Skin epidermis (tissue), 12 donors: ENCODE measurements around the gene SLC12A6.

Source experiments
- H3K27ac ChIP-seq, 21 experiments: fragments of 200-600 bp; sonication (generic) in 11 of 21; one replicate each; pipeline ENCODE4 v1.5.0; 2020; ENCODE audit warnings: mild to moderate bottlenecking in 3 of 21, inconsistent platforms in 2 of 21, moderate library complexity in 2 of 21
- H3K4me3 ChIP-seq, 7 experiments: fragments of 200-600 bp; sonication (generic) in 2 of 7; one replicate each; pipeline ENCODE4 v1.5.0; 2020; ENCODE audit warnings: inconsistent platforms in 2 of 7, mild to moderate bottlenecking in 2 of 7, moderate library complexity in 1 of 7

The SLC12A6 gene

GRCh38 chr15:34280193-34280592, 57.4 kb downstream of the SLC12A6 start:
- no peak overlapping the region for H3K27ac ChIP-seq
- H3K4me3 ChIP-seq: no peak overlapping the region

- Histone ChIP-seq H3K27ac (no peak overlapping the region), H3K4me3 (no peak overlapping the region)
Observed at GRCh38 chr15:34279368-34279767, 58.2 kb downstream of the SLC12A6 start.

- Histone ChIP-seq H3K4me3 (no peak overlapping the region), H3K27ac (no peak overlapping the region)
Observed at GRCh38 chr15:34275721-34276120, 61.9 kb downstream of the SLC12A6 start.

GRCh38 chr15:34275154-34275553, 62.4 kb downstream of the SLC12A6 start:
- no peak overlapping the region for H3K4me3 ChIP-seq
- no peak overlapping the region for H3K27ac ChIP-seq

- Histone ChIP-seq H3K4me3 (no peak overlapping the region), H3K27ac (no peak overlapping the region)
Observed at GRCh38 chr15:34271493-34271892, 66.1 kb downstream of the SLC12A6 start.

- Histone ChIP-seq H3K27ac (no peak overlapping the region), H3K4me3 (no peak overlapping the region)
Observed at GRCh38 chr15:34266751-34267150, 70.8 kb downstream of the SLC12A6 start.

- Histone ChIP-seq H3K27ac (no peak overlapping the region), H3K4me3 (no peak overlapping the region)
Observed at GRCh38 chr15:34264076-34264475, 73.5 kb downstream of the SLC12A6 start.

- H3K4me3 ChIP-seq: no peak overlapping the region
- no peak overlapping the region for H3K27ac ChIP-seq
Observed at GRCh38 chr15:34262362-34262761, 75.2 kb downstream of the SLC12A6 start.

GRCh38 chr15:34259566-34259965, 78.0 kb downstream of the SLC12A6 start:
- no peak overlapping the region for H3K4me3 ChIP-seq
- no peak overlapping the region for H3K27ac ChIP-seq

GRCh38 chr15:34258151-34258550, 79.4 kb downstream of the SLC12A6 start:
- Histone ChIP-seq H3K4me3 (no peak overlapping the region), H3K27ac (no peak overlapping the region)

GRCh38 chr15:34252545-34252944, 85.0 kb downstream of the SLC12A6 start:
- no peak overlapping the region for H3K27ac ChIP-seq
- H3K4me3 ChIP-seq: no peak overlapping the region

- H3K27ac ChIP-seq: no peak overlapping the region
- H3K4me3 ChIP-seq: no peak overlapping the region
Observed at GRCh38 chr15:34248190-34248589, 89.4 kb downstream of the SLC12A6 start.

GRCh38 chr15:34246276-34246976, 91.2 kb downstream of the SLC12A6 start:
- H3K27ac ChIP-seq: no peak overlapping the region

GRCh38 chr15:34243226-34243625, 94.4 kb downstream of the SLC12A6 start:
- Histone ChIP-seq H3K27ac (no peak overlapping the region), H3K4me3 (no peak overlapping the region)

More at GRCh38 chr15:34246276-34246976, 91.2 kb downstream of the SLC12A6 start:
- no peak overlapping the region for H3K4me3 ChIP-seq

- Histone ChIP-seq H3K27ac (no peak overlapping the region), H3K4me3 (no peak overlapping the region)
Observed at GRCh38 chr15:34242331-34242710, 95.3 kb downstream of the SLC12A6 start.

GRCh38 chr15:34241376-34242330, 95.9 kb downstream of the SLC12A6 start:
- Histone ChIP-seq H3K27ac (no peak overlapping the region), H3K4me3 (no peak overlapping the region)

- H3K27ac ChIP-seq: peak overlapping the region in 2 of 21 experiments; percentile 65 to 69
Observed at GRCh38 chr15:34240537-34240936, 97.0 kb downstream of the SLC12A6 start.

GRCh38 chr15:34239151-34239808, 98.3 kb downstream of the SLC12A6 start:
- no peak overlapping the region for H3K4me3 ChIP-seq
- peak overlapping the region in 10 of 21 experiments; percentile 24 to 71 (median 56) for H3K27ac ChIP-seq

More at GRCh38 chr15:34240537-34240936, 97.0 kb downstream of the SLC12A6 start:
- no peak overlapping the region for H3K4me3 ChIP-seq

- no peak overlapping the region for H3K27ac ChIP-seq
- no peak overlapping the region for H3K4me3 ChIP-seq
Observed at GRCh38 chr15:34233614-34234013, 104.0 kb downstream of the SLC12A6 start.

GRCh38 chr15:34223904-34224596, 113.5 kb downstream of the SLC12A6 start:
- H3K4me3 ChIP-seq: peak overlapping the region; percentile 84 to 96 (median 85)
- peak overlapping the region in 20 of 21 experiments; percentile 39 to 93 (median 86) for H3K27ac ChIP-seq
